ENCODE measurements around the gene GPR155.

- TF ChIP-seq, protein P1, sequence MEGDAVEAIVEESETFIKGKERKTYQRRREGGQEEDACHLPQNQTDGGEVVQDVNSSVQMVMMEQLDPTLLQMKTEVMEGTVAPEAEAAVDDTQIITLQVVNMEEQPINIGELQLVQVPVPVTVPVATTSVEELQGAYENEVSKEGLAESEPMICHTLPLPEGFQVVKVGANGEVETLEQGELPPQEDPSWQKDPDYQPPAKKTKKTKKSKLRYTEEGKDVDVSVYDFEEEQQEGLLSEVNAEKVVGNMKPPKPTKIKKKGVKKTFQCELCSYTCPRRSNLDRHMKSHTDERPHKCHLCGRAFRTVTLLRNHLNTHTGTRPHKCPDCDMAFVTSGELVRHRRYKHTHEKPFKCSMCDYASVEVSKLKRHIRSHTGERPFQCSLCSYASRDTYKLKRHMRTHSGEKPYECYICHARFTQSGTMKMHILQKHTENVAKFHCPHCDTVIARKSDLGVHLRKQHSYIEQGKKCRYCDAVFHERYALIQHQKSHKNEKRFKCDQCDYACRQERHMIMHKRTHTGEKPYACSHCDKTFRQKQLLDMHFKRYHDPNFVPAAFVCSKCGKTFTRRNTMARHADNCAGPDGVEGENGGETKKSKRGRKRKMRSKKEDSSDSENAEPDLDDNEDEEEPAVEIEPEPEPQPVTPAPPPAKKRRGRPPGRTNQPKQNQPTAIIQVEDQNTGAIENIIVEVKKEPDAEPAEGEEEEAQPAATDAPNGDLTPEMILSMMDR (IDR thresholded peaks at IDR 0.05; ENCODE audit: borderline replicate concordance, extremely low read depth, low read length, poor library complexity, severe bottlenecking) = no peak
- TF ChIP-seq EZH2 (IDR thresholded peaks at IDR 0.05; ENCODE audit: borderline replicate concordance, low read depth, low read length, severe bottlenecking) = no peak
Observed at GRCh38 chr2:174499371-174499770, 12.5 kb upstream of the GPR155 start.

All from DND-41 (cell line).